K562 (cell line): ENCODE data around the gene PI4KA. TPM values are rescaled to one million over a fixed set of nuclear protein-coding genes. Genes with fewer than 3 reads are reported as not detected.

Experiments
- ARID2 ChIP-seq: fragments of 450-650 bp; IDR thresholded peaks from 2 replicates; pipeline ENCODE4 v1.6.1; 2017; ENCODE audit warnings: antibody characterized with exemption, mild to moderate bottlenecking
- HNRNPUL1 ChIP-seq: fragments of 200-400 bp; formaldehyde crosslinking; IDR thresholded peaks from 2 replicates; pipeline ENCODE4 v1.6.1; 2017; ENCODE audit warnings: low read length
- ID3 ChIP-seq, 2 experiments: fragments of 250-450 bp in 1 of 2; fragments of 450-650 bp in 1 of 2; sonication (Bioruptor Pico) in 1 of 2; IDR thresholded peaks; 2 replicates each; pipeline versions ENCODE4 v1.6.1 to v1.8.0; 2016 to 2021; ENCODE audit warnings: mild to moderate bottlenecking in 2 of 2, moderate library complexity in 2 of 2, missing compliant biosample characterization in 1 of 2, missing genetic modification characterization in 1 of 2
- KLF6 ChIP-seq: fragments of 250-450 bp; sonication (Bioruptor Pico); IDR thresholded peaks from 2 replicates; pipeline ENCODE4 v1.4.0; 2020; ENCODE audit warnings: mild to moderate bottlenecking, moderate library complexity, borderline replicate concordance
- MYC ChIP-seq, 2 experiments: fragments of 250-450 bp in 1 of 2; sonication (Bioruptor Pico) in 1 of 2; IDR thresholded peaks; 2 replicates each; pipeline versions ENCODE4 v1.5.1 to v1.6.1; 2012 to 2021; ENCODE audit warnings: low read depth in 2 of 2, borderline replicate concordance in 1 of 2, improper control_type of control experiment in 1 of 2, low read length in 1 of 2, mild to moderate bottlenecking in 1 of 2, moderate library complexity in 1 of 2
- NFE2 ChIP-seq: IDR thresholded peaks from 2 replicates; pipeline ENCODE4 v1.6.1; 2014; ENCODE audit warnings: antibody characterized with exemption, low read depth
- SETDB1 ChIP-seq: IDR thresholded peaks from one replicate; pipeline ENCODE4 v1.6.1; 2012; ENCODE audit warnings: low read length, control low read depth, inconsistent platforms
- SMARCC2 ChIP-seq: fragments of 450-650 bp; IDR thresholded peaks from 2 replicates; pipeline ENCODE4 v1.6.1; 2017; ENCODE audit warnings: antibody characterized with exemption, moderate library complexity, mild to moderate bottlenecking, low read depth
- SRSF7 ChIP-seq: fragments of 200-400 bp; formaldehyde crosslinking; optimal IDR thresholded peaks from 2 replicates; pipeline ENCODE3; 2017; ENCODE audit warnings: mild to moderate bottlenecking, low read depth, low read length
- TARDBP ChIP-seq: fragments of 450-650 bp; IDR thresholded peaks from 2 replicates; pipeline ENCODE4 v1.6.1; 2016
- YY1 ChIP-seq, 3 experiments: IDR thresholded peaks; 2 replicates each; pipeline ENCODE4 v1.6.1; 2011; ENCODE audit warnings: low read length in 2 of 3, mild to moderate bottlenecking in 2 of 3, moderate library complexity in 2 of 3, borderline replicate concordance in 1 of 3, control low read depth in 1 of 3, low read depth in 1 of 3; ENCODE audit not compliant: insufficient read depth in 3 of 3, insufficient replicate concordance in 2 of 3, control insufficient read depth in 1 of 3, insufficient read length in 1 of 3; ENCODE audit errors: extremely low read depth in 1 of 3
- ZFP30 ChIP-seq: fragments of 250-450 bp; sonication (Bioruptor Pico); IDR thresholded peaks from 2 replicates; pipeline ENCODE4 v1.8.0; 2022; ENCODE audit warnings: moderate library complexity, mild to moderate bottlenecking, inconsistent platforms, borderline replicate concordance
- ZNF140 ChIP-seq: fragments of 250-450 bp; sonication (Bioruptor Pico); IDR thresholded peaks from 2 replicates; pipeline ENCODE4 v1.8.0; 2021; ENCODE audit warnings: moderate library complexity, mild to moderate bottlenecking, inconsistent platforms
- ZNF282 ChIP-seq: sonication (generic); formaldehyde crosslinking; IDR thresholded peaks from 2 replicates; pipeline ENCODE4 v1.8.1; 2023; ENCODE audit warnings: missing genetic modification reagents
- ZNF444 ChIP-seq: fragments of 250-450 bp; sonication (Bioruptor Pico); IDR thresholded peaks from 2 replicates; pipeline ENCODE4 v1.4.0; 2020; ENCODE audit warnings: mild to moderate bottlenecking, moderate library complexity
- ZNF551 ChIP-seq: fragments of 250-450 bp; sonication (Bioruptor Pico); IDR thresholded peaks from 2 replicates; pipeline ENCODE4 v1.5.0; 2021; ENCODE audit warnings: mild to moderate bottlenecking, moderate library complexity
- ZNF695 ChIP-seq: fragments of 450-650 bp; formaldehyde crosslinking; IDR thresholded peaks from 2 replicates; pipeline ENCODE4 v1.4.0; 2020; ENCODE audit warnings: mild to moderate bottlenecking, moderate library complexity
- polyA plus RNA-seq, 8 experiments: library from polyadenylated mRNA; depleted of rRNA in 4 of 8; stranded (reverse) in 5 of 8; unstranded in 3 of 8; fragments of >200 nt; fragmentation: Nextera tagmentation in 2 of 8; fragmentation: Illumina TruSeq in 1 of 8; extraction: Ambion mirVana in 2 of 8; extraction: Trizol in 1 of 8; gene quantifications; 2 replicates each; pipeline versions ENCODE4 v1.2.1 to v1.2.3, GENCODE V29; 2011 to 2014; ENCODE audit warnings: inconsistent platforms in 1 of 8, missing spikeins in 1 of 8
- total RNA-seq, 7 experiments: library from RNA; depleted of rRNA in 6 of 7; stranded (reverse); fragments of >200 nt in 6 of 7; fragmentation: Illumina TruSeq in 2 of 7; extraction: Trizol in 2 of 7; gene quantifications; 2 replicates each; pipeline versions ENCODE4 v1.2.1 to v1.2.3, GENCODE V29; 2011 to 2021; ENCODE audit warnings: low replicate concordance in 1 of 7
- TF ChIP-seq, protein P1 (sequence below), 2 experiments: fragments of 200-800 bp in 1 of 2; sonication (Bioruptor generic) in 1 of 2; sonication (generic) in 1 of 2; formaldehyde crosslinking in 1 of 2; IDR thresholded peaks in 1 of 2; conservative IDR thresholded peaks in 1 of 2; 2 replicates each; pipeline versions ENCODE4 v1.5.0 to v1.6.1; 2016 to 2020; ENCODE audit warnings: missing compliant biosample characterization in 1 of 2, missing genetic modification characterization in 1 of 2, missing genetic modification reagents in 1 of 2
- TF ChIP-seq, protein P2 (sequence below): fragments of 450-650 bp; formaldehyde crosslinking; IDR thresholded peaks from 2 replicates; pipeline ENCODE4 v1.4.0; 2022; ENCODE audit warnings: missing genetic modification characterization
- TF ChIP-seq, protein P3 (sequence below): sonication (generic); formaldehyde crosslinking; IDR thresholded peaks from 2 replicates; pipeline ENCODE4 v1.8.0; 2022; ENCODE audit warnings: mild to moderate bottlenecking, missing genetic modification reagents

Gene PI4KA
- total and polyA plus RNA-seq, 9 of the 15 experiments (the other 6 are each of a cell fraction or from before 2014, with no cell fraction given), result 7.3 to 187 (median 84.7) TPM

GRCh38 chr22:20869234-20869633, 10.6 kb upstream of the PI4KA start (continued):
- TF ChIP-seq MYC (IDR thresholded peaks at IDR 0.05; ENCODE audit: low read depth, low read length), result 0 out of 2 replicates have a peak, but pooled peaks have one; percentile 10
- TF ChIP-seq MYC (CRISPR knock-in tag; IDR thresholded peaks at IDR 0.05; ENCODE audit: borderline replicate concordance, low read depth), result no peak
- TF ChIP-seq NFE2, result no peak
- TF ChIP-seq, protein P1, sequence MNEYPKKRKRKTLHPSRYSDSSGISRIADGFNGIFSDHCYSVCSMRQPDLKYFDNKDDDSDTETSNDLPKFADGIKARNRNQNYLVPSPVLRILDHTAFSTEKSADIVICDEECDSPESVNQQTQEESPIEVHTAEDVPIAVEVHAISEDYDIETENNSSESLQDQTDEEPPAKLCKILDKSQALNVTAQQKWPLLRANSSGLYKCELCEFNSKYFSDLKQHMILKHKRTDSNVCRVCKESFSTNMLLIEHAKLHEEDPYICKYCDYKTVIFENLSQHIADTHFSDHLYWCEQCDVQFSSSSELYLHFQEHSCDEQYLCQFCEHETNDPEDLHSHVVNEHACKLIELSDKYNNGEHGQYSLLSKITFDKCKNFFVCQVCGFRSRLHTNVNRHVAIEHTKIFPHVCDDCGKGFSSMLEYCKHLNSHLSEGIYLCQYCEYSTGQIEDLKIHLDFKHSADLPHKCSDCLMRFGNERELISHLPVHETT (CRISPR knock-in tag; conservative IDR thresholded peaks at IDR 0.05 in 1 of 2, IDR thresholded peaks at IDR 0.05 in 1 of 2), result no peak
- TF ChIP-seq, protein P2, sequence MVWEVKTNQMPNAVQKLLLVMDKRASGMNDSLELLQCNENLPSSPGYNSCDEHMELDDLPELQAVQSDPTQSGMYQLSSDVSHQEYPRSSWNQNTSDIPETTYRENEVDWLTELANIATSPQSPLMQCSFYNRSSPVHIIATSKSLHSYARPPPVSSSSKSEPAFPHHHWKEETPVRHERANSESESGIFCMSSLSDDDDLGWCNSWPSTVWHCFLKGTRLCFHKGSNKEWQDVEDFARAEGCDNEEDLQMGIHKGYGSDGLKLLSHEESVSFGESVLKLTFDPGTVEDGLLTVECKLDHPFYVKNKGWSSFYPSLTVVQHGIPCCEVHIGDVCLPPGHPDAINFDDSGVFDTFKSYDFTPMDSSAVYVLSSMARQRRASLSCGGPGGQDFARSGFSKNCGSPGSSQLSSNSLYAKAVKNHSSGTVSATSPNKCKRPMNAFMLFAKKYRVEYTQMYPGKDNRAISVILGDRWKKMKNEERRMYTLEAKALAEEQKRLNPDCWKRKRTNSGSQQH (CRISPR knock-in tag), result peak; percentile 85; the same call in 1 of the 2 replicates
- TF ChIP-seq SETDB1, result no peak
- no peak for TF ChIP-seq ZNF282 (CRISPR knock-in tag)
- TF ChIP-seq ARID2, result no peak
- TF ChIP-seq ZNF551 (CRISPR knock-in tag), result no peak
- TF ChIP-seq KLF6, result no peak; the same call in 1 of the 2 replicates
- peak; percentile 57; the same call in 1 of the 2 replicates for TF ChIP-seq ZNF695 (CRISPR knock-in tag)
- no peak for TF ChIP-seq TARDBP
- TF ChIP-seq ZNF140 (CRISPR knock-in tag), result 0 out of 2 replicates have a peak, but pooled peaks have one; percentile 55
- TF ChIP-seq, protein P3, sequence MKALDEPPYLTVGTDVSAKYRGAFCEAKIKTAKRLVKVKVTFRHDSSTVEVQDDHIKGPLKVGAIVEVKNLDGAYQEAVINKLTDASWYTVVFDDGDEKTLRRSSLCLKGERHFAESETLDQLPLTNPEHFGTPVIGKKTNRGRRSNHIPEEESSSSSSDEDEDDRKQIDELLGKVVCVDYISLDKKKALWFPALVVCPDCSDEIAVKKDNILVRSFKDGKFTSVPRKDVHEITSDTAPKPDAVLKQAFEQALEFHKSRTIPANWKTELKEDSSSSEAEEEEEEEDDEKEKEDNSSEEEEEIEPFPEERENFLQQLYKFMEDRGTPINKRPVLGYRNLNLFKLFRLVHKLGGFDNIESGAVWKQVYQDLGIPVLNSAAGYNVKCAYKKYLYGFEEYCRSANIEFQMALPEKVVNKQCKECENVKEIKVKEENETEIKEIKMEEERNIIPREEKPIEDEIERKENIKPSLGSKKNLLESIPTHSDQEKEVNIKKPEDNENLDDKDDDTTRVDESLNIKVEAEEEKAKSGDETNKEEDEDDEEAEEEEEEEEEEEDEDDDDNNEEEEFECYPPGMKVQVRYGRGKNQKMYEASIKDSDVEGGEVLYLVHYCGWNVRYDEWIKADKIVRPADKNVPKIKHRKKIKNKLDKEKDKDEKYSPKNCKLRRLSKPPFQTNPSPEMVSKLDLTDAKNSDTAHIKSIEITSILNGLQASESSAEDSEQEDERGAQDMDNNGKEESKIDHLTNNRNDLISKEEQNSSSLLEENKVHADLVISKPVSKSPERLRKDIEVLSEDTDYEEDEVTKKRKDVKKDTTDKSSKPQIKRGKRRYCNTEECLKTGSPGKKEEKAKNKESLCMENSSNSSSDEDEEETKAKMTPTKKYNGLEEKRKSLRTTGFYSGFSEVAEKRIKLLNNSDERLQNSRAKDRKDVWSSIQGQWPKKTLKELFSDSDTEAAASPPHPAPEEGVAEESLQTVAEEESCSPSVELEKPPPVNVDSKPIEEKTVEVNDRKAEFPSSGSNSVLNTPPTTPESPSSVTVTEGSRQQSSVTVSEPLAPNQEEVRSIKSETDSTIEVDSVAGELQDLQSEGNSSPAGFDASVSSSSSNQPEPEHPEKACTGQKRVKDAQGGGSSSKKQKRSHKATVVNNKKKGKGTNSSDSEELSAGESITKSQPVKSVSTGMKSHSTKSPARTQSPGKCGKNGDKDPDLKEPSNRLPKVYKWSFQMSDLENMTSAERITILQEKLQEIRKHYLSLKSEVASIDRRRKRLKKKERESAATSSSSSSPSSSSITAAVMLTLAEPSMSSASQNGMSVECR (CRISPR knock-in tag), result no peak
- 0 out of 2 replicates have a peak, but pooled peaks have one; percentile 57 for TF ChIP-seq ZFP30 (CRISPR knock-in tag)
- no peak for TF ChIP-seq ID3 (CRISPR knock-in tag; IDR thresholded peaks at IDR 0.05)
- no peak for TF ChIP-seq ID3 (tag; IDR thresholded peaks at IDR 0.05)
- no peak for TF ChIP-seq YY1 (IDR thresholded peaks at IDR 0.05; ENCODE audit: borderline replicate concordance in 1 of 3, control insufficient read depth in 1 of 3, extremely low read depth in 1 of 3, insufficient read depth in 3 of 3, insufficient read length in 1 of 3, insufficient replicate concordance in 2 of 3, low read depth in 1 of 3, low read length in 2 of 3)
- no peak for TF ChIP-seq ZNF444 (CRISPR knock-in tag)
- TF ChIP-seq SMARCC2, result no peak
- TF ChIP-seq HNRNPUL1, result no peak
- TF ChIP-seq SRSF7, result no peak
